Transverse colon (tissue), 4 donors: ENCODE measurements around the gene FTCD.

Experiments
- POLR2A ChIP-seq: fragments of 450-650 bp; IDR thresholded peaks from one replicate; pipeline ENCODE4 v1.6.1; 2016; ENCODE audit warnings: antibody characterized with exemption, mild to moderate bottlenecking, moderate library complexity
- POLR2AphosphoS5 ChIP-seq, 3 donors: sonication (generic); formaldehyde crosslinking; IDR thresholded peaks; one replicate each; pipeline ENCODE4 v1.6.1; 2016; ENCODE audit warnings: antibody characterized with exemption in 3 of 3
- TF ChIP-seq, protein P1 (sequence below), 5 experiments: fragments of 200-600 bp in 3 of 5; fragments of 450-650 bp in 2 of 5; sonication (generic) in 3 of 5; IDR thresholded peaks; 1 replicate in 2 of 5; 2 replicates in 3 of 5; pipeline ENCODE4 v1.5.1; 2016 to 2017; ENCODE audit warnings: antibody characterized with exemption in 5 of 5, inconsistent platforms in 3 of 5, mild to moderate bottlenecking in 2 of 5, moderate library complexity in 1 of 5

GRCh38 chr21:46119637-46120271 lies 35.6 kb downstream of the FTCD start:
- TF ChIP-seq POLR2A (no peak), POLR2AphosphoS5 (IDR thresholded peaks at IDR 0.05) (no peak)
- TF ChIP-seq, protein P1, sequence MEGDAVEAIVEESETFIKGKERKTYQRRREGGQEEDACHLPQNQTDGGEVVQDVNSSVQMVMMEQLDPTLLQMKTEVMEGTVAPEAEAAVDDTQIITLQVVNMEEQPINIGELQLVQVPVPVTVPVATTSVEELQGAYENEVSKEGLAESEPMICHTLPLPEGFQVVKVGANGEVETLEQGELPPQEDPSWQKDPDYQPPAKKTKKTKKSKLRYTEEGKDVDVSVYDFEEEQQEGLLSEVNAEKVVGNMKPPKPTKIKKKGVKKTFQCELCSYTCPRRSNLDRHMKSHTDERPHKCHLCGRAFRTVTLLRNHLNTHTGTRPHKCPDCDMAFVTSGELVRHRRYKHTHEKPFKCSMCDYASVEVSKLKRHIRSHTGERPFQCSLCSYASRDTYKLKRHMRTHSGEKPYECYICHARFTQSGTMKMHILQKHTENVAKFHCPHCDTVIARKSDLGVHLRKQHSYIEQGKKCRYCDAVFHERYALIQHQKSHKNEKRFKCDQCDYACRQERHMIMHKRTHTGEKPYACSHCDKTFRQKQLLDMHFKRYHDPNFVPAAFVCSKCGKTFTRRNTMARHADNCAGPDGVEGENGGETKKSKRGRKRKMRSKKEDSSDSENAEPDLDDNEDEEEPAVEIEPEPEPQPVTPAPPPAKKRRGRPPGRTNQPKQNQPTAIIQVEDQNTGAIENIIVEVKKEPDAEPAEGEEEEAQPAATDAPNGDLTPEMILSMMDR (IDR thresholded peaks at IDR 0.05): no peak
